Measurements from ENCODE around the gene LHPP.
A peak's percentile ranks its signal among the peaks of the same experiment; 100 is the strongest.

Gene LHPP

GRCh38 chr10:124656541-124656940 lies 194.9 kb downstream of the LHPP start:
- no peak for DNase-seq (ENCODE audit: low spot score)
- CTCF ChIA-PET: no interaction called here
- no peak for TF ChIP-seq CTCF (conservative IDR thresholded peaks at IDR 0.05; ENCODE audit: low read depth)
- POLR2A ChIA-PET (ENCODE audit: low non-redundant PET): no interaction called here
- peak overlapping the region; percentile 95; the same call in 1 of the 2 replicates for H3K27ac ChIP-seq

DNA sequence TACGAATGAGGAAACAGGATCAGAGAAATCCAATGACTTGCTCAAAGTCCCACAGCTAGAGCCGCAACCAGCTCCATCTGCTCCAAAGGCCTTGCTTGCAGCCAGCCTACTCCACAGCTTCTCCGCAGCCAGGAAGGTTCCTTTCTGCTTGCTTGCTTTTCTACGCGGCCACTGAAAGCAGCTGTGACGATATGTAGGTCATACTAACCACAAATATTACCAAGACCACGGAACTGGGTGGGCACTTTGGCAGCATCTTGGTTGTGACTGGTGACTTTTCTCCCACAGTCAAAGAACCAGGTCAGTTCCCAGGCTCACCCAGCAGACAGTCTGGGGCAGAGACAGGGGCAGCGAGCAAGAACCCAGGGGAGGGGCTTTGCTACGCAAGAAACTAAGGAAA lies 196.2 kb downstream of the LHPP start:
- ChIA-PET CTCF (interaction anchor here (0.7 kb wide), 1 partner anchor 358 kb away, joined by 3 read pairs; no protein-coding TSS in a partner anchor), POLR2A (ENCODE audit: low non-redundant PET) (no interaction called here)
- peak overlapping the region; percentile 59 for H3K27ac ChIP-seq
- DNase-seq (ENCODE audit: low spot score): no peak
- TF ChIP-seq CTCF (conservative IDR thresholded peaks at IDR 0.05; ENCODE audit: low read depth): no peak

GRCh38 chr10:124658591-124659242 lies 197.1 kb downstream of the LHPP start:
- ChIA-PET CTCF (interaction anchor here (2.4 kb wide), 1 partner anchor 13 kb away, joined by 10 read pairs; no protein-coding TSS in a partner anchor), POLR2A (ENCODE audit: low non-redundant PET) (no interaction called here)
- DNase-seq (ENCODE audit: low spot score): no peak
- H3K27ac ChIP-seq: peak overlapping the region; percentile 59
- TF ChIP-seq CTCF (conservative IDR thresholded peaks at IDR 0.05; ENCODE audit: low read depth): no peak

GRCh38 chr10:124659380-124659779 lies 197.8 kb downstream of the LHPP start:
- peak overlapping the region; percentile 59 for H3K27ac ChIP-seq
- ChIA-PET CTCF (interaction anchor here (2.4 kb wide), 1 partner anchor 12 kb away, joined by 10 read pairs; no protein-coding TSS in a partner anchor), POLR2A (ENCODE audit: low non-redundant PET) (no interaction called here)
- TF ChIP-seq CTCF (conservative IDR thresholded peaks at IDR 0.05; ENCODE audit: low read depth): no peak
- no peak for DNase-seq (ENCODE audit: low spot score)

- DNase-seq (ENCODE audit: low spot score): no peak
- CTCF ChIA-PET: interaction anchor here (0.6 to 2.4 kb wide), 2 partner anchors 11 to 16 kb away, joined by 3 to 10 read pairs; no protein-coding TSS in a partner anchor
- no peak for TF ChIP-seq CTCF (conservative IDR thresholded peaks at IDR 0.05; ENCODE audit: low read depth)
- POLR2A ChIA-PET (ENCODE audit: low non-redundant PET): interaction anchor here (0.5 kb wide), 1 partner anchor 673 kb away, joined by 3 read pairs; no protein-coding TSS in a partner anchor
- H3K27ac ChIP-seq: peak overlapping the region; percentile 59
Observed at GRCh38 chr10:124660404-124661125, 198.9 kb downstream of the LHPP start.

- no peak for DNase-seq (ENCODE audit: low spot score)
- TF ChIP-seq CTCF (conservative IDR thresholded peaks at IDR 0.05; ENCODE audit: low read depth): no peak
- H3K27ac ChIP-seq: peak overlapping the region; percentile 24
- ChIA-PET POLR2A (ENCODE audit: low non-redundant PET) (no interaction called here), CTCF (interaction anchor here (1.3 kb wide), 1 partner anchor 10 kb away, joined by 5 read pairs; no protein-coding TSS in a partner anchor)
Observed at GRCh38 chr10:124661660-124662180, 200.1 kb downstream of the LHPP start.

Measured in RWPE1 (cell line).